ENCODE measurements around the gene IFNL2. TPM values are rescaled to one million over a fixed set of nuclear protein-coding genes. Genes with fewer than 3 reads are reported as not detected.

Gene IFNL2
- total and polyA plus RNA-seq, 9 of the 15 experiments (the other 6 are each of a cell fraction or from before 2014, with no cell fraction given), result not detected

DNA sequence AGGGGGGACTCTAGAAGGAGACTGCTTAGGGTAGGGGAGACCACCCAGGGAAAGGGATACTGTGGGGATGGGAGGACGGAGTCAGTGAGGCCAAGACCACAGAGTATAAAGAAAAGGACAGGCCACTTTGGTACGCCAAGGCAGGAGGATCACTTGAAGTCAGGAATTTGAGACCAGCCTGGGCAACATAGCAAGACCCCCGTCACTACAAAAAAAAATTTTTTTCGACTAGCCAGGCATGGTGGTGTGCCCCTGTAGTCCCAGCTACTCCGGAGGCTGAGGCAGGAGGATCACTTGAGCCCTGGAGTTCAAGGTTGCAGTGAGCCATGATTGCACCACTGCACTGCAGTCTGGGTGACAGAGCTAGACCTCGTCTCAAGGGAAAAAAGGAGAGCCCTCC is 30.0 kb upstream of the IFNL2 start:
- Histone ChIP-seq H3K9ac (ENCODE audit: insufficient read depth in 1 of 2, low read depth in 2 of 2, low read length in 2 of 2) (peak overlapping the region in 1 of 2 experiments; percentile 78; a peak in 2 of 4 replicates), H3K4me2 (ENCODE audit: insufficient read depth, low read length) (no peak overlapping the region), H2AFZ (ENCODE audit: low read depth, low read length) (peak overlapping the region; percentile 86; the same call in 1 of the 2 replicates), H3K4me3 (no peak overlapping the region), H3K36me3 (ENCODE audit: control insufficient read depth, insufficient read depth, low read length) (no peaks in the 10 kb centered on the region), H3K79me2 (ENCODE audit: control insufficient read depth, insufficient read depth, low read length) (no peaks in the 10 kb centered on the region), H4K20me1 (replicated peaks; ENCODE audit: control insufficient read depth, insufficient read depth, low read length) (no peaks in the 10 kb centered on the region), H3K4me1 (replicated peaks in 1 of 2; ENCODE audit: control insufficient read depth in 2 of 2, insufficient read depth in 2 of 2, low read length in 2 of 2) (peaks cover 0 to 8% of the 10 kb centered on the region in 2 experiments; a peak in 3 of 5 replicates), H3K9me1 (ENCODE audit: control insufficient read depth, insufficient read depth, low read length) (no peaks in the 10 kb centered on the region), H3K9me3 (replicated peaks; ENCODE audit: control insufficient read depth, insufficient read depth, low read depth, low read length) (no peaks in the 10 kb centered on the region), H3K27ac (ENCODE audit: extremely low read depth, low read depth, low read length) (no peak overlapping the region), H3K27me3 (ENCODE audit: control insufficient read depth in 2 of 2, insufficient read depth in 2 of 2, low read length in 2 of 2) (no peaks in the 10 kb centered on the region; a peak in 1 of 5 replicates)
- FAIRE-seq, result peak; percentile 54
- in situ Hi-C loops (cut with MboI), result no loop called here
- no TSS peak for BruUV-seq (replicated peaks)
- DNase-seq (ENCODE audit: extremely low read depth in 1 of 4, low spot score in 3 of 4), result no peak
- ATAC-seq, result no peak
- ChIA-PET POLR2A (interaction anchor here (0.7 to 0.9 kb wide), 2 partner anchors 20 to 70 kb away, joined by 3 read pairs; no protein-coding TSS in a partner anchor), CTCF (ENCODE audit: low intra/inter-chr PET ratio) (no interaction called here)
- WGBS (ENCODE audit: insufficient coverage, low coverage, missing lambda C conversion rate), result 45% methylated on average over 4 of the region's 6 CpGs
- intact Hi-C loops (cut with micrococcal nuclease), result no loop called here
- TF ChIP-seq ZNF121 (CRISPR knock-in tag; conservative IDR thresholded peaks at IDR 0.05), result peak; percentile 83
- TF ChIP-seq, protein P1, sequence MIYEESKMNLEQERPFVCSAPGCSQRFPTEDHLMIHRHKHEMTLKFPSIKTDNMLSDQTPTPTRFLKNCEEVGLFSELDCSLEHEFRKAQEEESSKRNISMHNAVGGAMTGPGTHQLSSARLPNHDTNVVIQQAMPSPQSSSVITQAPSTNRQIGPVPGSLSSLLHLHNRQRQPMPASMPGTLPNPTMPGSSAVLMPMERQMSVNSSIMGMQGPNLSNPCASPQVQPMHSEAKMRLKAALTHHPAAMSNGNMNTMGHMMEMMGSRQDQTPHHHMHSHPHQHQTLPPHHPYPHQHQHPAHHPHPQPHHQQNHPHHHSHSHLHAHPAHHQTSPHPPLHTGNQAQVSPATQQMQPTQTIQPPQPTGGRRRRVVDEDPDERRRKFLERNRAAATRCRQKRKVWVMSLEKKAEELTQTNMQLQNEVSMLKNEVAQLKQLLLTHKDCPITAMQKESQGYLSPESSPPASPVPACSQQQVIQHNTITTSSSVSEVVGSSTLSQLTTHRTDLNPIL (CRISPR knock-in tag; IDR thresholded peaks at IDR 0.05), result no peak

GRCh38 chr19:39238944-39239343 is 29.3 kb upstream of the IFNL2 start:
- H3K9ac ChIP-seq (ENCODE audit: insufficient read depth in 1 of 2, low read depth in 2 of 2, low read length in 2 of 2), result no peak overlapping the region
- H4K20me1 ChIP-seq (replicated peaks; ENCODE audit: control insufficient read depth, insufficient read depth, low read length), result no peaks in the 10 kb centered on the region
- WGBS (ENCODE audit: insufficient coverage, low coverage, missing lambda C conversion rate), result 60% methylated on average over 6 of the region's 6 CpGs
- FAIRE-seq (no peak), ATAC-seq (no peak), DNase-seq (ENCODE audit: extremely low read depth in 1 of 4, low spot score in 3 of 4) (no peak)
- no peaks in the 10 kb centered on the region for H3K36me3 ChIP-seq (ENCODE audit: control insufficient read depth, insufficient read depth, low read length)
- in situ Hi-C loops (cut with MboI), result no loop called here
- H3K4me2 ChIP-seq (ENCODE audit: insufficient read depth, low read length), result no peak overlapping the region
- no peak for TF ChIP-seq FOXJ2 (tag; IDR thresholded peaks at IDR 0.05)
- TF ChIP-seq ZBTB12 (CRISPR knock-in tag; IDR thresholded peaks at IDR 0.05), result no peak
- no peak for TF ChIP-seq ZNF785 (CRISPR knock-in tag; IDR thresholded peaks at IDR 0.05)
- no peak for TF ChIP-seq EGR1 (conservative IDR thresholded peaks at IDR 0.05)
- no peak for TF ChIP-seq NR3C1 (CRISPR knock-in tag; IDR thresholded peaks at IDR 0.05)
- TF ChIP-seq ZNF232 (CRISPR knock-in tag; IDR thresholded peaks at IDR 0.05), result no peak
- no peak for TF ChIP-seq RBBP5 (IDR thresholded peaks at IDR 0.05; ENCODE audit: borderline replicate concordance, insufficient read depth, low read length, poor library complexity, severe bottlenecking)
- no peak for TF ChIP-seq CSDE1 (IDR thresholded peaks at IDR 0.05)
- TF ChIP-seq KDM1A (IDR thresholded peaks at IDR 0.05), result 0 out of 4 replicates have a peak, but pooled peaks of 1 of the 2 experiments have one; percentile 25
- peak; percentile 56 for TF ChIP-seq BCOR (IDR thresholded peaks at IDR 0.05)
- peak; percentile 14 for TF ChIP-seq ZFP36 (IDR thresholded peaks at IDR 0.05; ENCODE audit: low read depth, low read length, partially characterized antibody)
- TF ChIP-seq RBM25 (IDR thresholded peaks at IDR 0.05; ENCODE audit: low read depth, low read length, severe bottlenecking), result peak; percentile 75
- H3K27ac ChIP-seq (ENCODE audit: extremely low read depth, low read depth, low read length), result no peak overlapping the region
- H3K4me3 ChIP-seq, result no peak overlapping the region
- H3K79me2 ChIP-seq (ENCODE audit: control insufficient read depth, insufficient read depth, low read length), result no peaks in the 10 kb centered on the region
- H3K27me3 ChIP-seq (ENCODE audit: control insufficient read depth in 2 of 2, insufficient read depth in 2 of 2, low read length in 2 of 2), result no peaks in the 10 kb centered on the region
- BruUV-seq (replicated peaks), result no TSS peak
- H2AFZ ChIP-seq (ENCODE audit: low read depth, low read length), result no peak overlapping the region
- H3K4me1 ChIP-seq (replicated peaks in 1 of 2; ENCODE audit: control insufficient read depth in 2 of 2, insufficient read depth in 2 of 2, low read length in 2 of 2), result peaks cover 0 to 8% of the 10 kb centered on the region in 2 experiments; a peak in 3 of 5 replicates
- ChIA-PET POLR2A (no interaction called here), CTCF (ENCODE audit: low intra/inter-chr PET ratio) (no interaction called here)
- H3K9me1 ChIP-seq (ENCODE audit: control insufficient read depth, insufficient read depth, low read length), result no peaks in the 10 kb centered on the region
- intact Hi-C loops (cut with micrococcal nuclease), result no loop called here
- H3K9me3 ChIP-seq (replicated peaks; ENCODE audit: control insufficient read depth, insufficient read depth, low read depth, low read length), result no peaks in the 10 kb centered on the region

All from K562 (cell line).